ENCODE measurements around the gene ATG4D.
A peak's percentile ranks its signal among the peaks of the same experiment; 100 is the strongest.
"Not testable (repeated sequence)": the region's sequence is repeated elsewhere in the genome, so short reads cannot be mapped to it uniquely, and the experiment has no call there.

ATG4D gene

DNA sequence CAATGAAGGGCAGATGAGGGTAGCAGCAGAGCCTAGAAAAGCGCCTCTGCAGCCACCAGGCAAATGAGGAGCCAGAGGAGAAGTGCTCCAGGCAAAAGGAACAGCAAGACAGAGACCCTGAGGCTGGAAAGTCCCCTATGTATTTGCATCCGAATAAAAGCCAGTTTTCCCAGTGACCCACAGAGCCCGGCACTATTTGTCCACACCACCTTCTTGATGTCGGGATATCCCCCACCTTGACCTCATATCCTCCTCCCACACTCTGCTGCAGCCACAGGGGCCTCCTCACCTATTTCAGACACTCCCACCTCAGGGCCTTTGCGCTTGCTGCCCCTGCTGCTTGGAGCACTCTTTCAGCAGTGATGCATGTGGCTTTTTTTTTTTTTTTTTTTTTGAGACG lies 6.6 kb downstream of the ATG4D start:
- H3K27ac Mint-ChIP-seq, result peak overlapping the region; percentile 93 to 94
- no peaks in the 10 kb centered on the region for H3K9me3 Mint-ChIP-seq
- no peaks in the 10 kb centered on the region for H3K27me3 Mint-ChIP-seq
- H3K4me1 Mint-ChIP-seq (ENCODE audit: low read depth in 2 of 2), result peaks cover 33 to 34% of the 10 kb centered on the region in 2 donors
- ATAC-seq (replicated peaks) (no peak), DNase-seq (no peak)
- H3K36me3 Mint-ChIP-seq (ENCODE audit: insufficient read depth), result peaks cover 83% of the 10 kb centered on the region
- H3K4me3 Mint-ChIP-seq, result peak overlapping the region in 1 of 2 donors; percentile 43

DNA sequence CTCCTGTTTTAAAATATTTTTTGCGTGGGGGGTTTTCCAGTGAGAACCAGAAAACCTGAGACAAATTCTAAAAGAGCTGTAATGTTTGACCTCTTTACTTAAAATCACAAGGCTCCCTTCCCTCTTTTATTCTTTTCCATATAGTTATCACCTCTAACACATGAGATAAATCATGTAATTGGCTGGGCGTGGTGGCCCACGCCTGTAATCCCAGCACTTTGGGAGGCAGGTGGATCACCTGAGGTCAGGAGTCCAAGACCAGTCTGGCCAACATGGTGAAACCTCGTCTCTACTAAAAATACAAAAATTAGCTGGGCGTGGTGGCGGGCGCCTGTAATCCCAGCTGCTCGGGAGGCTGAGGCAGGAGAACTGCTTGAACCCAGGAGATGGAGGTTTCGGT lies 7.3 kb downstream of the ATG4D start:
- not testable (repeated sequence) for ATAC-seq (replicated peaks); H3K9me3 Mint-ChIP-seq; H3K27me3 Mint-ChIP-seq; DNase-seq
- peaks cover 80% of the 10 kb centered on the region for H3K36me3 Mint-ChIP-seq (ENCODE audit: insufficient read depth)
- peak overlapping the region in 1 of 2 donors; percentile 22 for H3K4me3 Mint-ChIP-seq
- peaks cover 34 to 37% of the 10 kb centered on the region in 2 donors for H3K4me1 Mint-ChIP-seq (ENCODE audit: low read depth in 2 of 2)
- H3K27ac Mint-ChIP-seq, result peak overlapping the region; percentile 93 to 94

GRCh38 chr19:10551698-10552301 lies 8.1 kb downstream of the ATG4D start:
- ATAC-seq (replicated peaks) (no peak), DNase-seq (peak; percentile 42 to 47 (median 44))
- peak overlapping the region; percentile 93 to 94 for H3K27ac Mint-ChIP-seq
- peaks cover 85% of the 10 kb centered on the region for H3K36me3 Mint-ChIP-seq (ENCODE audit: insufficient read depth)
- H3K4me3 Mint-ChIP-seq, result peak overlapping the region; percentile 33 to 51
- no peaks in the 10 kb centered on the region for H3K9me3 Mint-ChIP-seq
- no peaks in the 10 kb centered on the region for H3K27me3 Mint-ChIP-seq
- H3K4me1 Mint-ChIP-seq (ENCODE audit: low read depth in 2 of 2), result peaks cover 34 to 40% of the 10 kb centered on the region in 2 donors

GRCh38 chr19:10552510-10553053 lies 8.9 kb downstream of the ATG4D start:
- DNase-seq, result no peak
- peaks cover 84% of the 10 kb centered on the region for H3K36me3 Mint-ChIP-seq (ENCODE audit: insufficient read depth)
- peak overlapping the region; percentile 93 to 94 for H3K27ac Mint-ChIP-seq
- no peaks in the 10 kb centered on the region for H3K9me3 Mint-ChIP-seq
- no peaks in the 10 kb centered on the region for H3K27me3 Mint-ChIP-seq
- peaks cover 32 to 40% of the 10 kb centered on the region in 2 donors for H3K4me1 Mint-ChIP-seq (ENCODE audit: low read depth in 2 of 2)
- H3K4me3 Mint-ChIP-seq, result peak overlapping the region; percentile 75 to 76
- ATAC-seq (replicated peaks), result no peak

- Mint-ChIP-seq H3K36me3 (ENCODE audit: insufficient read depth) (peaks cover 87% of the 10 kb centered on the region), H3K4me1 (ENCODE audit: low read depth in 2 of 2) (peaks cover 34 to 40% of the 10 kb centered on the region in 2 donors), H3K9me3 (no peaks in the 10 kb centered on the region), H3K27ac (peak overlapping the region; percentile 93 to 94), H3K27me3 (no peaks in the 10 kb centered on the region), H3K4me3 (peak overlapping the region; percentile 75 to 76)
- no peak for ATAC-seq (replicated peaks)
- no peak for DNase-seq
Observed at GRCh38 chr19:10553087-10553667, 9.5 kb downstream of the ATG4D start.

DNA sequence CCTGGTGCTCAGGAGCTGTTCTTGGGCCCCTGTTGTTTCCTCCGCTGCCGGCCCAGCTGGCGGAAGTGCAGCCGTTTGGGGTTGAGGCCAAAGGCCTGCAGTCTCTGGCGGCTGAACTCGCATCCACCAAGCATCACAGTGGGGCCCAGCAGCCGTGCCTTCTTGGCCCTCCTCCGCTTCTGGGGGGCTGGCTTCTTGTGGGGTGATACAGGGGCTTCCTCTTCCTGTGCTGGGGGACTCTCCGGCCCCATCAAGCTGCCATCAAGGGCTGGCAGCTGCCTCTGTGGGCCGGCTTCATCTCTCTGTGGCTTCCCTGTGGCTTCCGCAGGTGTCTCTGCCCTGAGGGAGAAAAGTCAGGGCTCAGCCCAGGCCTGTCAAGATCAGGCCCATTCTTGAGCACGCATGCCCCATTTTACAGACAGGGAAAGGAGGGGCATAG lies 10.3 kb downstream of the ATG4D start:
- H3K27ac Mint-ChIP-seq, result peak overlapping the region; percentile 93 to 94
- peak; percentile 63 to 70 (median 70) for DNase-seq
- H3K9me3 Mint-ChIP-seq, result no peaks in the 10 kb centered on the region
- H3K27me3 Mint-ChIP-seq, result no peaks in the 10 kb centered on the region
- peak overlapping the region; percentile 75 to 76 for H3K4me3 Mint-ChIP-seq
- peaks cover 87% of the 10 kb centered on the region for H3K36me3 Mint-ChIP-seq (ENCODE audit: insufficient read depth)
- peaks cover 35 to 40% of the 10 kb centered on the region in 2 donors for H3K4me1 Mint-ChIP-seq (ENCODE audit: low read depth in 2 of 2)
- peak; percentile 88 for ATAC-seq (replicated peaks)

DNA sequence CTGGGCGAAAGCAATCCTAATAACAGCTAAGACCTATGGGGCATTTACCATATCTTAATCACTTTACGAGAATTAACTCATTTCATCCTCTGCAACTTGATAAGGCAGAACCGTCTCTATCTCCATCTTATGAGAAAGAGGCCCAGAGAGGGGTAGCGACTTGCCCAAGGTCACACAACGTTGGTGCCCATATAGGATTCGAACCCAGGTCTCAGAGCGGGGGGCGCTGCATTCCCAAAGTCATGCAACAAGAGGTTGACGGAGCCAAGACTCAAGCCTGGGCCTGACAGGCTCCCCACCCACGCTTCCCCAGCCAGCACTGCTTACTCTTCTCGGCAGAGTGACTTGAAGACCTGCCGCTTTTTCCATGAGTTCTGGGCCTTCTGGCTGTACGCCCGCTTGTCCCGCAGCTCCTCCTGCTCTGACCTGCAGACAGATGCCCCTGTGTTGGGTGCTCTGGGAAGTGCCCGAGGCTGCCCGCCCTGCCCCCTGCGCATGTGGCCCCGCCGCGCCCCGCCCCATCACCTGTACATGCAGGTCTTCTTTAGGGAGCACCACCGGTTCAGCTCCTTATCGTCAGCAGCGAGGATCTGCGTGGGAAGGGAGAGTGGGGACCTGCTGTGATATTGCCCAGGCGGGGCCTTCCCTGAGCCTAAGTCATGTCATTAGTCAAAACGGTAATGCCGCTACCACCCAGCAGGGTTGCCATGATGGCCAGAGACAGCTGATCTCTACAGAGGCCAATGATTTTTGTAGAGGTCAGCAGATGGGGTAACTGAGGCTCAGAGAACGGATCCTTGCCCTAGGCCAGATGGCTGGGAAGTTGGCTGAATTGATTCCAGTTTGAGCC lies 11.3 kb downstream of the ATG4D start:
- no peak for DNase-seq
- Mint-ChIP-seq H3K27me3 (no peaks in the 10 kb centered on the region), H3K9me3 (no peaks in the 10 kb centered on the region), H3K4me1 (ENCODE audit: low read depth in 2 of 2) (peaks cover 35 to 40% of the 10 kb centered on the region in 2 donors), H3K36me3 (ENCODE audit: insufficient read depth) (peaks cover 87% of the 10 kb centered on the region), H3K4me3 (peak overlapping the region; percentile 75 to 76), H3K27ac (peak overlapping the region; percentile 74 to 94)
- ATAC-seq (replicated peaks), result no peak

- peak overlapping the region in 1 of 2 donors; percentile 21 for H3K4me3 Mint-ChIP-seq
- no peak for ATAC-seq (replicated peaks)
- peak overlapping the region; percentile 74 to 94 for H3K27ac Mint-ChIP-seq
- H3K27me3 Mint-ChIP-seq, result no peaks in the 10 kb centered on the region
- peaks cover 85% of the 10 kb centered on the region for H3K36me3 Mint-ChIP-seq (ENCODE audit: insufficient read depth)
- DNase-seq, result no peak
- peaks cover 34 to 40% of the 10 kb centered on the region in 2 donors for H3K4me1 Mint-ChIP-seq (ENCODE audit: low read depth in 2 of 2)
- H3K9me3 Mint-ChIP-seq, result no peaks in the 10 kb centered on the region
Observed at GRCh38 chr19:10555610-10555973, 11.9 kb downstream of the ATG4D start.

- peak overlapping the region in 1 of 2 donors; percentile 79 for H3K27ac Mint-ChIP-seq
- peaks cover 83% of the 10 kb centered on the region for H3K36me3 Mint-ChIP-seq (ENCODE audit: insufficient read depth)
- no peak for ATAC-seq (replicated peaks)
- H3K27me3 Mint-ChIP-seq, result no peaks in the 10 kb centered on the region
- H3K4me1 Mint-ChIP-seq (ENCODE audit: low read depth in 2 of 2), result peaks cover 27 to 28% of the 10 kb centered on the region in 2 donors
- no peak overlapping the region for H3K4me3 Mint-ChIP-seq
- no peak for DNase-seq
- H3K9me3 Mint-ChIP-seq, result no peaks in the 10 kb centered on the region
Observed at GRCh38 chr19:10557603-10558197, 14.0 kb downstream of the ATG4D start.

- Mint-ChIP-seq H3K4me1 (ENCODE audit: low read depth in 2 of 2) (peaks cover 14 to 15% of the 10 kb centered on the region in 2 donors), H3K27me3 (no peaks in the 10 kb centered on the region), H3K4me3 (no peak overlapping the region), H3K36me3 (ENCODE audit: insufficient read depth) (peaks cover 69% of the 10 kb centered on the region), H3K27ac (peak overlapping the region in 1 of 2 donors; percentile 8), H3K9me3 (no peaks in the 10 kb centered on the region)
- ATAC-seq (replicated peaks) (no peak), DNase-seq (no peak)
Observed at GRCh38 chr19:10560154-10560553, 16.4 kb downstream of the ATG4D start.

DNA sequence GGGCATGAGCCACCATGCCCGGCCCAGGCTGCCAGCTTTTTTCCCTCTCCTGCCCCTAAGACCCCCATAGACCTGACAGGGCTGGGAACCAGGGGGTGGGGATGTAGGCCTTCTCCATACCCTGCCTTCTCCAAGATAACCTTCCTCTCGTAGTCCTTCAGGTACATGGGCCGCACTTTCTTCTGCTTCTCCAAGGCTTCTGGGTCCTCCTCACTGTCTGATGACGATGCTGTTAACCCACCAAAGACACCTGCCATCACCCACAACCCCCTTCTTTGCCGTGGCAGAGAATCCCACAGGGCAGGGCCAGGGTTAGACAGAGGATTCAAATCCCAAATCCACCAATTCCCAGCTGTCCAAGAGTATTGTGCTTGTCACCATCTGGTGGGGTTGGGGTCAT lies 18.9 kb downstream of the ATG4D start:
- peak overlapping the region in 1 of 2 donors; percentile 23 for H3K27ac Mint-ChIP-seq
- peaks cover 28 to 30% of the 10 kb centered on the region in 2 donors for H3K4me1 Mint-ChIP-seq (ENCODE audit: low read depth in 2 of 2)
- no peaks in the 10 kb centered on the region for H3K27me3 Mint-ChIP-seq
- ATAC-seq (replicated peaks) (no peak), DNase-seq (no peak)
- no peaks in the 10 kb centered on the region for H3K9me3 Mint-ChIP-seq
- no peak overlapping the region for H3K4me3 Mint-ChIP-seq
- H3K36me3 Mint-ChIP-seq (ENCODE audit: insufficient read depth), result peaks cover 74% of the 10 kb centered on the region

DNA sequence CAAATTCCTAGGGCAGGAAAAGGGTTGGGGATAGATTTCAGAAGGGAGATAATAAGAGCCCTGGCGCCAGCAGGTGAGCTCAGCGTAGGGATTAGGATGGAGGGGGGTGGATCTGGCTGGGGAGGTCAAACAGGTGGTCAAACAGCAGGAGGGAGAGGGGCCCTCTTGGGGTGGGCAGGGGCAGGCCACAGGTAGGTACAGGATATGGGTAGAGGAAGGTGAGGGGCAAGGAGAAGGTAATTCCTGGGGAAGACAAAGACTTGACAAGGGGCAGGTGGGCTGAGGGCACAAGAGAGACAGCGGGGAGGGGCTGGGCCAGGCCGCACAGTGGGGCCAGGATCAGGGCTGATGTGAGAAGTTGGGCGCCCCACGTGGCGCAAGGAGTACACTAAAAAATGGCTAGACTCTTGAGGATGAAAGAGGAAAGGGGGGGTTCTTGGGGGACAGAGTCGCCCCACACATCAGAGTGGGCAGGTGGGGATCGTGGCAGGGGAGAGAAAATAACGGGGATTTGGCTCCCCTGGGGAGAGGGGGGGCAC lies 21.4 kb downstream of the ATG4D start:
- DNase-seq (peak; percentile 28 to 48 (median 37)), ATAC-seq (replicated peaks) (peak; percentile 5)
- peaks cover 31 to 45% of the 10 kb centered on the region in 2 donors for H3K4me1 Mint-ChIP-seq (ENCODE audit: low read depth in 2 of 2)
- H3K36me3 Mint-ChIP-seq (ENCODE audit: insufficient read depth), result peaks cover 64% of the 10 kb centered on the region
- H3K27ac Mint-ChIP-seq, result peak overlapping the region; percentile 92 to 95
- H3K4me3 Mint-ChIP-seq, result peak overlapping the region; percentile 87 to 90
- H3K27me3 Mint-ChIP-seq, result no peaks in the 10 kb centered on the region
- no peaks in the 10 kb centered on the region for H3K9me3 Mint-ChIP-seq
